A549 treated with AZD2906 at 1 μM for 4 hours (cell line): ENCODE results near the gene MAGEA4. TPM values are rescaled to one million over a fixed set of nuclear protein-coding genes. Genes with fewer than 3 reads are reported as not detected.

ENCODE experiments used
- total RNA-seq: library from RNA; stranded (reverse); fragments of 200-300 nt; extraction: Qiagen RNA extraction; gene quantifications from 5 replicates; pipeline ENCODE4 v1.2.3, GENCODE V29; 2022

MAGEA4 gene, protein sequence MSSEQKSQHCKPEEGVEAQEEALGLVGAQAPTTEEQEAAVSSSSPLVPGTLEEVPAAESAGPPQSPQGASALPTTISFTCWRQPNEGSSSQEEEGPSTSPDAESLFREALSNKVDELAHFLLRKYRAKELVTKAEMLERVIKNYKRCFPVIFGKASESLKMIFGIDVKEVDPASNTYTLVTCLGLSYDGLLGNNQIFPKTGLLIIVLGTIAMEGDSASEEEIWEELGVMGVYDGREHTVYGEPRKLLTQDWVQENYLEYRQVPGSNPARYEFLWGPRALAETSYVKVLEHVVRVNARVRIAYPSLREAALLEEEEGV
- not detected in 5 replicates for total RNA-seq

DNA sequence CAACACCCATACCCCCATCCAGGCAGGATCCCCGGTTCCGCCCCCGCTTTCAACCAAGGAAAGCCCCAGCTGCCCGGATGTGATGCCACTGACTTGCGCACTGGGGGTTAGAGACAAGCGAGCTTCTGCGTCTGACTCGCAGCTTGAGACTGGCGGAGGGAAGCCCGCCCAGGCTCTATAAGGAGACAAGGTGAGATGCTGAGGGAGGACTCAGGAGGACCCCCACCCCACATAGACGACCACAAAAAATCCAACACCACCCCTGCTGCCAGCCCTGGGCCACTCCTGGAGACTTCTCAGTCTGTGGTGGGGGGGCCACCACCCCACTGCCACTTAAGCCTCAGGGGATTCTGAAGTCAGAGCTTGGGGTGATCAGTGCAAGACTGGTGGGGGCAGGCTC, at the start of gene MAGEA4:
Gene MAGEA4, plus strand, starts transcription at position 110 of the 400 bp plus-strand sequence. CDS start 10,776 bp downstream, outside the sequence.

Other genes starting within 250 kb of the MAGEA4 start
- not detected in 5 replicates for gene PRRG3, start 217.4 kb upstream of the MAGEA4 start, total RNA-seq
- gene FATE1, start 196.9 kb upstream of the MAGEA4 start, total RNA-seq, result 0.17 TPM in 1 of 5 replicates, not detected in the others
- not detected in 5 replicates for gene CNGA2, start 178.1 kb upstream of the MAGEA4 start, total RNA-seq
- gene GABRE, start 61.8 kb downstream of the MAGEA4 start, total RNA-seq, result 11.5 to 18.6 TPM (median 12.8 TPM) in 5 replicates
- 0.02 to 0.07 TPM (median 0.05 TPM) in 3 of 5 replicates, not detected in the others for gene MAGEA10, start 225.7 kb downstream of the MAGEA4 start, total RNA-seq